IMR-90 (cell line): Measurements from ENCODE around the gene LRP1B. TPM values are rescaled to one million over a fixed set of nuclear protein-coding genes. Genes with fewer than 3 reads are reported as not detected.

Experiments
- ATAC-seq: fragments of 200-7000 bp; cut with Tn5 transposase; 2 replicates; pipeline ENCODE4 v1.9.1; 2020; ENCODE audit warnings: low read depth, mild to moderate bottlenecking, moderate library complexity
- BruUV-seq: library from RNA; stranded (reverse); fragments of 400-500 nt; replicated peaks from 2 replicates; lab custom pipeline; 2021; lab: Mats Ljungman, UMichigan
- CTCF ChIA-PET: fragments of 300-600 bp; formaldehyde crosslinking; extraction: SDS; loops from one replicate; lab custom pipeline; 2021; ENCODE audit warnings: antibody characterized with exemption; lab: Yijun Ruan, JAX
- POLR2A ChIA-PET: fragments of 300-600 bp; sonication (Branson Sonifier 250); formaldehyde crosslinking; loops from one replicate; lab custom pipeline; 2022; ENCODE audit warnings: antibody characterized with exemption; ENCODE audit not compliant: unreplicated experiment; lab: Charles Lee
- DNase-seq: peaks from one replicate; pipeline ENCODE4 v3.0.0; 2013
- H2AFZ ChIP-seq: replicated peaks from 2 replicates; pipeline ENCODE3; 2013; ENCODE audit warnings: low read length, mild to moderate bottlenecking; ENCODE audit not compliant: poor library complexity
- H2AK5ac ChIP-seq: 2 replicates; pipeline ENCODE4 v1.6.1; 2013; ENCODE audit warnings: low read depth, low read length, inconsistent platforms
- H2AK9ac ChIP-seq: replicated peaks from 2 replicates; pipeline ENCODE3; 2013; ENCODE audit warnings: mild to moderate bottlenecking, low read depth, low read length, moderate library complexity; ENCODE audit not compliant: poor library complexity
- H2BK120ac ChIP-seq: 2 replicates; pipeline ENCODE4 v1.6.1; 2013; ENCODE audit warnings: low read depth, low read length, inconsistent platforms
- H2BK15ac ChIP-seq: 3 replicates; pipeline ENCODE4 v1.6.1; 2013; ENCODE audit warnings: low read depth, low read length, inconsistent platforms
- H2BK20ac ChIP-seq: 2 replicates; pipeline ENCODE4 v1.6.1; 2013; ENCODE audit warnings: low read depth, mild to moderate bottlenecking, inconsistent platforms, low read length, moderate library complexity
- H2BK5ac ChIP-seq: 2 replicates; pipeline ENCODE4 v1.6.1; 2013; ENCODE audit warnings: mild to moderate bottlenecking, low read depth, low read length, inconsistent platforms; ENCODE audit not compliant: poor library complexity, severe bottlenecking
- H3K14ac ChIP-seq: replicated peaks from 2 replicates; pipeline ENCODE4 v1.6.1; 2013; ENCODE audit warnings: low read depth, low read length, inconsistent platforms
- H3K18ac ChIP-seq: 2 replicates; pipeline ENCODE4 v1.6.1; 2013; ENCODE audit warnings: low read depth, low read length, control low read depth
- H3K23ac ChIP-seq: 2 replicates; pipeline ENCODE4 v1.6.1; 2013; ENCODE audit warnings: low read depth, low read length, inconsistent platforms
- H3K27ac ChIP-seq: 2 replicates; pipeline ENCODE4 v1.5.1; 2013; ENCODE audit warnings: mild to moderate bottlenecking, control low read depth, low read length; ENCODE audit not compliant: insufficient read depth
- H3K27me3 ChIP-seq: 2 replicates; pipeline ENCODE4 v1.6.1; 2013; ENCODE audit warnings: low read length; ENCODE audit not compliant: control insufficient read depth, insufficient read depth
- H3K36me3 ChIP-seq: 2 replicates; pipeline ENCODE4 v1.6.1; 2013; ENCODE audit warnings: low read length, mixed read lengths; ENCODE audit not compliant: control insufficient read depth, insufficient read depth
- H3K4ac ChIP-seq: 2 replicates; pipeline ENCODE4 v1.6.1; 2013; ENCODE audit warnings: low read depth, low read length, inconsistent platforms
- H3K4me1 ChIP-seq: 2 replicates; pipeline ENCODE4 v1.6.1; 2013; ENCODE audit warnings: low read length, mixed read lengths; ENCODE audit not compliant: control insufficient read depth, insufficient read depth
- H3K4me2 ChIP-seq: 2 replicates; pipeline ENCODE4 v1.6.1; 2013; ENCODE audit warnings: low read depth, mild to moderate bottlenecking, control low read depth, low read length, moderate library complexity
- H3K4me3 ChIP-seq: 2 replicates; pipeline ENCODE4 v1.5.1; 2013; ENCODE audit warnings: low read depth, mild to moderate bottlenecking, control low read depth, low read length, moderate library complexity; ENCODE audit not compliant: insufficient read depth
- H3K56ac ChIP-seq: 2 replicates; pipeline ENCODE4 v1.6.1; 2013; ENCODE audit warnings: low read length, inconsistent platforms; ENCODE audit not compliant: insufficient read depth; ENCODE audit errors: extremely low read depth
- H3K79me1 ChIP-seq, 2 experiments: 2 replicates each; pipeline ENCODE4 v1.6.1; 2013; ENCODE audit warnings: low read length in 2 of 2, inconsistent platforms in 1 of 2, low read depth in 1 of 2
- H3K9ac ChIP-seq: 2 replicates; pipeline ENCODE4 v1.6.1; 2013; ENCODE audit warnings: low read depth, low read length, control low read depth
- H3K9me1 ChIP-seq: 2 replicates; pipeline ENCODE4 v1.6.1; 2013; ENCODE audit warnings: low read length, inconsistent platforms; ENCODE audit not compliant: insufficient read depth
- H3K9me3 ChIP-seq: 2 replicates; pipeline ENCODE4 v1.6.1; 2013; ENCODE audit warnings: low read length; ENCODE audit not compliant: control insufficient read depth, insufficient read depth
- H4K20me1 ChIP-seq: 2 replicates; pipeline ENCODE4 v1.6.1; 2013; ENCODE audit warnings: low read length, inconsistent platforms; ENCODE audit not compliant: insufficient read depth
- H4K5ac ChIP-seq: 2 replicates; pipeline ENCODE4 v1.6.1; 2013; ENCODE audit warnings: mild to moderate bottlenecking, low read depth, low read length, control low read depth
- H4K8ac ChIP-seq, 2 experiments: 2 replicates each; pipeline ENCODE4 v1.6.1; 2013; ENCODE audit warnings: low read depth in 2 of 2, low read length in 2 of 2, control low read depth in 1 of 2, inconsistent platforms in 1 of 2
- H4K91ac ChIP-seq: 2 replicates; pipeline ENCODE4 v1.6.1; 2013; ENCODE audit warnings: low read depth, low read length, inconsistent platforms; ENCODE audit not compliant: insufficient read depth
- BHLHE40 ChIP-seq: fragments of 150-350 bp; IDR thresholded peaks from 2 replicates; pipeline ENCODE4 v1.6.1; 2016; ENCODE audit warnings: mild to moderate bottlenecking, low read depth, low read length
- CEBPB ChIP-seq: IDR thresholded peaks from 2 replicates; pipeline ENCODE4 v1.6.1; 2012; ENCODE audit warnings: low read depth, low read length, improper control_type of control experiment
- CHD1 ChIP-seq: IDR thresholded peaks from 2 replicates; pipeline ENCODE4 v1.6.1; 2012; ENCODE audit warnings: low read depth, low read length, improper control_type of control experiment
- CTCF ChIP-seq: conservative IDR thresholded peaks from 2 replicates; pipeline ENCODE4 v1.5.1; 2012; ENCODE audit warnings: mild to moderate bottlenecking, low read depth, low read length, improper control_type of control experiment
- ELK1 ChIP-seq: fragments of 150-350 bp; IDR thresholded peaks from 2 replicates; pipeline ENCODE4 v1.6.1; 2016; ENCODE audit warnings: low read depth, mild to moderate bottlenecking, low read length, moderate library complexity, borderline replicate concordance
- FOS ChIP-seq: fragments of 150-350 bp; IDR thresholded peaks from 2 replicates; pipeline ENCODE4 v1.6.1; 2016; ENCODE audit warnings: low read depth, low read length
- MAFK ChIP-seq: IDR thresholded peaks from 2 replicates; pipeline ENCODE4 v1.6.1; 2012; ENCODE audit warnings: low read depth, low read length, improper control_type of control experiment
- MAZ ChIP-seq: IDR thresholded peaks from 2 replicates; pipeline ENCODE4 v1.6.1; 2012; ENCODE audit warnings: low read depth, mild to moderate bottlenecking, low read length, improper control_type of control experiment, moderate library complexity, borderline replicate concordance
- MXI1 ChIP-seq: IDR thresholded peaks from 2 replicates; pipeline ENCODE4 v1.6.1; 2012; ENCODE audit warnings: low read depth, mild to moderate bottlenecking, low read length, moderate library complexity, borderline replicate concordance
- NFE2L2 ChIP-seq: fragments of 150-350 bp; IDR thresholded peaks from 2 replicates; pipeline ENCODE4 v1.6.1; 2016; ENCODE audit warnings: low read depth, mild to moderate bottlenecking, low read length
- POLR2A ChIP-seq: IDR thresholded peaks from 2 replicates; pipeline ENCODE4 v1.6.1; 2012; ENCODE audit warnings: mild to moderate bottlenecking, low read depth, low read length
- RAD21 ChIP-seq: IDR thresholded peaks from 2 replicates; pipeline ENCODE4 v1.6.1; 2012; ENCODE audit warnings: low read length, improper control_type of control experiment
- RCOR1 ChIP-seq: IDR thresholded peaks from 2 replicates; pipeline ENCODE4 v1.6.1; 2012; ENCODE audit warnings: mild to moderate bottlenecking, low read length, improper control_type of control experiment; ENCODE audit not compliant: insufficient replicate concordance
- RFX5 ChIP-seq: IDR thresholded peaks from 2 replicates; pipeline ENCODE4 v1.8.0; 2012; ENCODE audit warnings: low read depth, mild to moderate bottlenecking, low read length, moderate library complexity
- SMC3 ChIP-seq: fragments of 150-350 bp; IDR thresholded peaks from 2 replicates; pipeline ENCODE4 v1.6.1; 2016; ENCODE audit warnings: low read depth, mild to moderate bottlenecking, antibody characterized with exemption, low read length, moderate library complexity
- USF2 ChIP-seq: fragments of 150-350 bp; IDR thresholded peaks from 2 replicates; pipeline ENCODE4 v1.6.1; 2017; ENCODE audit warnings: mild to moderate bottlenecking, antibody characterized with exemption, low read length, low read depth
- WGBS, 2 experiments: methylation state at CpG; one replicate each; pipeline versions ENCODE4 v1.1.5 to v1.1.7; 2013; ENCODE audit warnings: missing lambda C conversion rate in 2 of 2; ENCODE audit not compliant: insufficient read length in 1 of 2; ENCODE audit errors: extremely low coverage in 2 of 2; 5-methylcytosine and 5-hydroxymethylcytosine counted together
- dilution Hi-C: fragments of 300-500 bp; cut with HindIII; formaldehyde crosslinking; loops from one replicate; pipeline ENCODE4 v1.14.3; 2018; ENCODE audit warnings: low sequenced_read_pairs; ENCODE audit not compliant: unreplicated experiment
- in situ Hi-C: fragments of 300-500 bp; cut with MboI; formaldehyde crosslinking; loops from 3 replicates; pipeline ENCODE4 v1.14.3; 2019; ENCODE audit warnings: low sequenced_read_pairs, inconsistent platforms, mixed read lengths
- intact Hi-C: fragments of 100-400 bp; cut with micrococcal nuclease; formaldehyde crosslinking; loops from 2 replicates; pipeline ENCODE4 v1.10.0; 2022
- polyA plus RNA-seq, 3 experiments: library from polyadenylated mRNA; depleted of rRNA; stranded (reverse); fragments of >200 nt; gene quantifications; 2 replicates each; pipeline ENCODE4 v1.2.3, GENCODE V29; 2012; ENCODE audit warnings: low replicate concordance in 1 of 3
- total RNA-seq: library from RNA; depleted of rRNA; stranded (reverse); fragments of >200 nt; gene quantifications from 2 replicates; pipeline ENCODE4 v1.2.3, GENCODE V29; 2012

The LRP1B gene
- total and polyA plus RNA-seq, 2 of the 4 experiments (the other 2 are of a cell fraction): under 0.01 to 0.02 TPM

DNA sequence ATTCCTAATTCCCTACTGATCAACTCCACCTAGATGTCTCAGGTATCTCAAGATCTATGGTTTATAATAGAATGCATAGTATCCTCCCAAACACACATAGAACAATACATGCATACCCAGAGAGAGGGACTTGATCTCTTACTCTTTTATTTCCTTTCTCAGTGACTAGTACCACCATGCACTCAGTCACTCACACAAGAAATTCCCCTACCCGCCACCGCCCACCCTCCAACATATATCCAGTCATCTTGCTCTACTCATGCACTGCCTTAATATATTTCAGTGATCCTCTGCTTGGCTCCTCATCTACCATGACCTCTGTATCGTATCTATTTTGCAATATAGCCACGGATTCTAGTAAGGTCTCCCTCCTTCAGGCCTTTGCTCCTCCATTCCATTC is 996.9 kb downstream of the LRP1B start:
- Histone ChIP-seq H3K4me2 (no peak overlapping the region), H2BK15ac (no peak overlapping the region), H3K18ac (no peak overlapping the region), H4K8ac (no peak overlapping the region), H3K4me3 (no peak overlapping the region), H3K27me3 (no peaks in the 10 kb centered on the region), H2AK5ac (no peak overlapping the region), H3K56ac (no peak overlapping the region), H3K14ac (no peak overlapping the region), H3K9ac (no peak overlapping the region), H3K23ac (no peak overlapping the region), H3K79me1 (no peaks in the 10 kb centered on the region), H3K27ac (no peak overlapping the region), H4K5ac (no peak overlapping the region), H2AFZ (no peak overlapping the region), H3K4me1 (no peaks in the 10 kb centered on the region), H4K20me1 (no peaks in the 10 kb centered on the region), H2AK9ac (no peak overlapping the region), H2BK5ac (no peak overlapping the region), H3K36me3 (no peaks in the 10 kb centered on the region), H3K4ac (no peak overlapping the region), H4K91ac (no peak overlapping the region), H2BK20ac (no peak overlapping the region), H2BK120ac (no peak overlapping the region), H3K9me3 (no peaks in the 10 kb centered on the region), H3K9me1 (no peaks in the 10 kb centered on the region)
- ChIA-PET CTCF (no interaction called here), POLR2A (no interaction called here)
- ATAC-seq (no peak), DNase-seq (no peak)
- TF ChIP-seq CEBPB: no peak
- no peak for TF ChIP-seq MAZ
- TF ChIP-seq RFX5: no peak
- TF ChIP-seq RCOR1: no peak
- TF ChIP-seq FOS: no peak
- TF ChIP-seq CTCF: no peak
- TF ChIP-seq NFE2L2: no peak
- no peak for TF ChIP-seq SMC3
- TF ChIP-seq ELK1: no peak
- TF ChIP-seq RAD21: no peak
- no peak for TF ChIP-seq MXI1
- TF ChIP-seq MAFK: no peak
- TF ChIP-seq POLR2A: no peak
- TF ChIP-seq USF2: no peak
- no peak for TF ChIP-seq CHD1
- TF ChIP-seq BHLHE40: no peak
- intact Hi-C loops (no loop called here), in situ Hi-C loops (no loop called here), dilution Hi-C loops (no loop called here)
- no TSS peak for BruUV-seq
- 86% methylated on average over 2 of the region's 4 CpGs; no CpG with 5 or more reads in 1 of the 2 experiments for WGBS, 2 experiments
